NCI-H1048 (cell line): Measurements from ENCODE around the gene EWSR1.

ENCODE experiments used
- DNase-seq: peaks from one replicate; lab custom pipeline; 2025; lab: John Stamatoyannopoulos, UW

Gene EWSR1

DNA sequence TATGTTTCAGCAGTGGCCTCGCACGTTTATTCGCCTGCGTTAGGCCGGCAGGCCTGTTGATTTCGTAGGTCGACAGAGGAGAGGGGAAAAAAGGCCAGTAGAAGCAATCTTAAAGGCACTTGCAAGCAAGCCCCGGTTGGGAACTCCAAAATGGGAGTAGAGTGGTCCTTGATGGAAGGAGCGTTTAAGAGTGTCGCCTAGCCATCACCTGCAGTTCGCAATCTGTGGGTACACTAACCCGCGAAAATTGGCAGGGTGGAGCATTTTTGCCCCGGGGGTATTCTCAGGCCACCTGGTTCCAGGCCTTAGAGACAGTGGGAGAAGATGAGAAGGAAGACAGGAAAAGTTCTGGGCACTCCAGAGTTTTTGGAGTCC lies 1.1 kb downstream of the EWSR1 start:
- DNase-seq, result no peak

DNA sequence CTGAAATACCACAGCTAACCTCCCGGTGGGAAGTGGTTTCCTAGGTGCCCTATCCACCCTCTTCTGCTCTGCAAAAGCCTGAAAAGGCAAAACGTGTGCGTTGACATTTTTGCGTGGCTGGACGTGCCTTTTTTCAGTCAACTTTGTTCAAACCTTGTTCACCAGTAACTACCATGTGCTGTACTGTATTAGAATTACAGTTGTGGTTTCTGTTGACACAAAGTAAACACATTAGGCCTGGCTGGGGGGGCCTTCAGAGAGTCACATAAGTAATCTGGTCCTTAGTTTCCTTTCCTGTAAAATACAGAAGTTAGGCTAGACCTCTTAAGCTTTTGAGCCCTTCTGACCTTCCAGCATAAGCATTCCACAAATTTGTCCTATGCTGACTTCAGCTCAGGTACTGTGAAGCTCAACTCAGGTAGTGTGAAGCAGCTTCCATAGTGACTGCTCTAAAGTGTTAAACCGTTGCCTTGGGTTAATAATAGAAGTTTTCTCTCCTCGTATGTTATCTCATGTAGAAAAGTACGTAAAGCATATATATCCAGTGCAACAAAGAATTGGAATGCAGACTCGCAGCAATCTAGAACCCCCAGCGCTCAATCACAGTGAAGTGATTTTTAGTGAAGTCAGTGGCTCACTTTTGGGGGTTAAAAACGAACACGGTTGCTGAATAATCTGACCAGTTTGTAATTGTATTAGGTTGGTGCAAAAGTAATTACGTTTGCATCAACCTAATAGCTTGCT lies 1.8 kb downstream of the EWSR1 start:
- no peak for DNase-seq

GRCh38 chr22:29270475-29271271 lies 2.6 kb downstream of the EWSR1 start:
- DNase-seq, result no peak

GRCh38 chr22:29272624-29273023 lies 4.6 kb downstream of the EWSR1 start:
- DNase-seq, result no peak

GRCh38 chr22:29275167-29275566 lies 7.1 kb downstream of the EWSR1 start:
- no peak for DNase-seq

DNA sequence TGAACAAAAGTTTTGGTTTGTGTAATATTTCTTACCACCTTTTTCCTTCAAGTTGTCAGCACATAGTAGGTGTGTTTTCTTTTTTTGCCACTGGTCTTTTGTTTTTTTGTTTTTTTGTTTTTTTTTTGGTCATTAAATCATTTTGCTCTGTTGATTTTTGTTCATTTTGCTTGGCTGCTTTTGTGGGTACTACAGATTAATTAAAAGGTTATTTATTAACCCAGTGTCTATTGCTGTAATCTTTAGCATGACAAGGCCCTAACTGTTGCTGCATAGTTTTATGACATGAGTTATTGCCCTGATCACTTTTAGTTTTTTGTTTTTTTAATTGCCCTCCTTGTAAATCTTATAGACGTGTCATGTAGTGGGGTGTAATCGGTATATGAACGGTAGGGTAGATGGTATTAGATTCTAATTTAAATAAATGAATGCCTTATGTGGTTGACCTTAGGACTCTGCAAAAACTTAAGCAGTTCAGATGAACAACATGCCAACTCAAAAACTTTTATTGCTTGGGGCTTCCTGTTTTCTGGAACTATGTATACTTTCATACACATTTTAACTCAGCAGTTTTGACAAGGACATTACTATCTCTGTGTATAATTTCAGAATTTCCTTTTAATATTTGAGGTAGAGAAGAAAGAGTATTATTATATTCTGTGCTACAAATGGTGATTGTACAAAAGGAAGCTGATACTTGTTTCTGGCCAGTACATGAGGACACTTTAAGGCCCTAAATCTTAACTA lies 7.9 kb downstream of the EWSR1 start:
- no peak for DNase-seq

GRCh38 chr22:29277927-29278326 lies 9.9 kb downstream of the EWSR1 start:
- DNase-seq, result no peak

DNA sequence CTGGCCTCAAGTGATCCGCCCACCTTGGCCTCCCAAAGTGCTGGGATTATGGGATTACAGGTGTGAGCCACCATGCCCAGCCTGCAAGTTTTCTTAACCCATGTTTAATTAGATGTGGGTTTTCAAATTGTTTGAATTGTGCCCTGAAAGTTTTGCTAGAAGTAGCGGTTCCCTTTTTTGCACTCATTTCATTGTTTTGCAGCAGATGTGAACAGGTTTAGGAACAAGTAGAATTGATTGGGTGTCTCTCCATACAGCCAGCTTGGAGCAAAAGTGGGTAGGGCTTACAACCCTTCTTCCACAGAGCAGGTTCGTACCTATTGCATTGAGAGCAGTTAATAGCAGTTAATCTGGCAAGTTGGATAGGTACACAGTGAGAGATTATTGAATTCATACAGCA lies 16.1 kb downstream of the EWSR1 start:
- DNase-seq, result no peak

- no peak for DNase-seq
These were observed 20.8 kb downstream of the EWSR1 start for GRCh38 chr22:29288837-29289236.

GRCh38 chr22:29290061-29290460 lies 22.0 kb downstream of the EWSR1 start:
- no peak for DNase-seq

DNA sequence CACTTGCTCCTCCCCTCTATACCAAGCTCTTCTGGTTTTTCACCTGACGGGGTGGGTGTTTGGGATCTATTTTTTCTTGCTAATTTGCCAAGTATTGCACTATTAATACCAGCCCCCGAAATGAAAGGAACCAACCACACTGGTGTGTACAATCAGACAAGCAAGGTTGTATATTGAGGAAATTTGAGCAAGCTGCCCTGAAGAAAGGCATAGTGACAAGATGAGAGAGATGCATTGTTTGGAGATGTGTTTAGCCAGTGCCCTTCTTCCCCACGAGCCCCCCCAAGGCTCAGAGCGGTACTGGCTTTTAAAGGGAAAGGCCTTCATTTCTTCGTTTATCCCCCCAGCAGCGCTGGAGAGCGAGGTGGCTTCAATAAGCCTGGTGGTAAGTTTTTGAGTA lies 23.1 kb downstream of the EWSR1 start:
- DNase-seq, result no peak

GRCh38 chr22:29292379-29292778 lies 24.3 kb downstream of the EWSR1 start:
- DNase-seq, result no peak

- no peak for DNase-seq
These were observed 30.6 kb downstream of the EWSR1 start for GRCh38 chr22:29298641-29299040.

DNA sequence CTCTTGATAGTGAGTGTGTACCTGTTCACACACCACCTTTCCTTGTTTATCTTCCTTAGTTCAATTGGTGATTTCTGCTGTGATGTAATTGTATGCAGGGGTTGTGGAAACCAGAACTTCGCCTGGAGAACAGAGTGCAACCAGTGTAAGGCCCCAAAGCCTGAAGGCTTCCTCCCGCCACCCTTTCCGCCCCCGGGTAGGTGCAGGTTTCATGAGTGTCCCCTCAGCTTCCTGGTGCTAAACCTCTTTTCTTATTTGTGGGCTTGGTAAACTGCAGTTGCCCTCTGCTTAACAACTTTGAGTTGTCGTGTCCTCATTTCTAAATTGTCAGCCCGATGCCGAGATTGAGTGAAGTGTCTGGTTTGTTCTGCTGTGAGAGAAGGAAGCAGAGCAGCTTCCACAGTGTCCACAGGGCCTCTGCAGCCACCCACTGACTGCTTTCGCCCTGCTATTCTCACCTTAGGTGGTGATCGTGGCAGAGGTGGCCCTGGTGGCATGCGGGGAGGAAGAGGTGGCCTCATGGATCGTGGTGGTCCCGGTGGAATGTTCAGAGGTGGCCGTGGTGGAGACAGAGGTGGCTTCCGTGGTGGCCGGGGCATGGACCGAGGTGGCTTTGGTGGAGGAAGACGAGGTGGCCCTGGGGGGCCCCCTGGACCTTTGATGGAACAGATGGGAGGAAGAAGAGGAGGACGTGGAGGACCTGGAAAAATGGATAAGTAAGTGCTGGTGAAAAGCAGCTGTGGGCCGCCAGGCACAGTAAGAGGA lies 31.2 kb downstream of the EWSR1 start:
- no peak for DNase-seq

DNA sequence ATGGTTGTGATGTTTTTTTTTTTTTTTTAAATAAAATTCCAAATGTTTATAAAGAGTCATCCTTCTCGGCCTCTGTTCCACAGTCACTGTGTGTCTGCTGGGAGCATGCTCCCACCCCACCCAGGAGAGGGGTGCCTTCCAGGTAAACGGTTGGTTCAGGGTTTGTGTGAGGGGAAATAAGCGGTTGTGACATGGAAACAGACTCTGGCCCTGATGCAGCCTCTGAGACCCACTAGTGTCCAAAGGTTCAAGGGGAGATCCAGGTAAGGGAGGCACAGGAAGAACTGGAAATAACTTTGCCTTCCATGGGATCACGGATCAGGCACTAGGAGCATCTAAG lies 32.4 kb downstream of the EWSR1 start:
- no peak for DNase-seq

DNA sequence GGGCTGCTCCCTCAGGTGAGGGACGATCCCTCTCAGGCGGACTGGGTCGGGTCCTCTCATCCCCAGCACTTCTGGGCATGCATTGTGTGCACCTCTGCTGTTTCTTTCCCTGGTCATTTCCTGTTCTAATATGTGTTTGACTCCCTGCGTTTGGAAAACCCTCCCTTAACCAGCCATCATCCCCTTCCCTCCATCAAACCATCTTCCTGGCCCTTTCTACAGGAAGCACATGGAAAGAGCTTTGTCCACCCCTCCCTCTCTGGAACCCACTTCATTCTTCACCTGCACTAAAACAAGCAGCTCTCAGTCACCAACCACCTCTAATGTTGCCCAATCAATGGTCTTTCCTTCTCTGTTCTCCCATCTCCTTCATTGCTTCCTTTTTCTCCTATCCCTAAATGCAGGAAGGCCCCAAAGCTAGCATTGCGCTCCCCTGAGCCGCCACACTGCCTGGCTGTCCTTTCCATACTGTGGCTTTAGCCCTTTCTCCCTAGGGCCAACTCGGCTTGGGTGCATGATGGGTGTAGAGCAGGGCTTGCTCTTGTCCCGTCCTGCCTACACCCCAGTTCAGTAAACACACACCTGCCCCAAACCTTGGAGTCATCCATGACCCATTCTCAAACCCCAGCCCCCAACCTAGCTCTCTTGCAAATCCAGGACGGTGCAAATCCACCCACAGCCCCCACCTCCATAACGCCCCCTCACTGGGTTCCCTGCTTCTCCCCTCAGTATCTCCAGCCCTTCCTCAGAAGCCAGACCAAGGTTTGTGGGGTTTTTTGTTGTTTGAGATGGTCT lies 32.9 kb downstream of the EWSR1 start:
- no peak for DNase-seq

GRCh38 chr22:29301716-29302401 lies 33.8 kb downstream of the EWSR1 start:
- DNase-seq, result no peak

- DNase-seq, result no peak
These were observed 34.3 kb downstream of the EWSR1 start for GRCh38 chr22:29302402-29302680.

DNA sequence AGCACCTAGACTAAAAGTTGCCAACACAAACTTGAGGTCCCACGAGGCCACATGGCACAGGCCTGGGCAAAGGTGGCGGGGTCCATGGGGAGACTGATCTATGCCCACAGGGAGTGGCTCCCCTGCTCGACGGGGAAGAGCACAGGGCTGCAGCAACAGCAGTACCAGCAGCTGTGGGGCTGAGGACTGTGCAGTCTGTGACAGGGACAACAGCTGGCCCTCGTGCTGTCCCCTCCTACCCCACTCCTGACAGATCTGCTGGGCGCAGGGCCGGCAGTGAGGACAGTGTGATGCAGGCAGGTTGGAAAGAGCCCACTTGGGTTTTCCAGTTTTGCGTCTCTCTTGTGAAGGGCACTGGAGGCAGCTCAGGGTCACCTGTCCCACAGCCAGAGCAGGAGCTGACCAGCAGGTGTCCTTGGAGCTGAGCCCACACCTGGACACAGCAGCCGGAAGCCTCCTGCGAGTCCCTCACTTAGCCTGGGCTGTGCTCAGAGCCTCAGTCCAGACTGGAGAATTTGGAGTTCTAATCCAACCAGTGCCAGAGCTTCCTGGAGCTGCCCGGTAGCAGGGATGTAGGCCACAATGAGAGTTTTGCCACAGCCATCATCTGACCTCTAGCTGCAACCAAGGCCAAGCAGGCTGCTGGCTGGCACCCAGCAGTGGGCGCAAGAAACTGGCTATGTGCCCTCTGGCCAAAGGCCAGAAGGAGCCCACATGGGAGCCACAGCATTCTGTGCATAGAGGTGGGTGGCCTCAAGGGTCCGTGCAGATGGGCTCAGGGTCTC lies 34.8 kb downstream of the EWSR1 start:
- DNase-seq, result no peak

- DNase-seq, result no peak
These were observed 37.7 kb downstream of the EWSR1 start for GRCh38 chr22:29305836-29306174.
